H1 (cell line): ENCODE results near the gene TCF7. TPM values are rescaled to one million over a fixed set of nuclear protein-coding genes. Genes with fewer than 3 reads are reported as not detected.
A peak's percentile ranks its signal among the peaks of the same experiment; 100 is the strongest.

Experiments
- CTCF ChIA-PET: fragments of 300-600 bp; sonication (Branson Sonifier 250); formaldehyde crosslinking; loops from one replicate; lab custom pipeline; 2021; ENCODE audit not compliant: partially characterized antibody; lab: Charles Lee
- POLR2A ChIA-PET: fragments of 300-600 bp; sonication (Branson Sonifier 250); formaldehyde crosslinking; loops from one replicate; lab custom pipeline; 2021; ENCODE audit warnings: inconsistent platforms; ENCODE audit not compliant: partially characterized antibody; lab: Charles Lee
- DNase-seq, 2 experiments: peaks; one replicate each; pipeline versions ENCODE4 v3.0.0 to v3.0.0-alpha.2; 2010 to 2022; ENCODE audit warnings: low spot score in 2 of 2, low read depth in 1 of 2, mixed read lengths in 1 of 2
- FAIRE-seq: peaks from 2 replicates; lab custom pipeline; 2011; peaks lifted over from hg19 to GRCh38; lab: Jason Lieb, UNC
- H2AFZ ChIP-seq: 2 replicates; pipeline ENCODE4 v1.8.1; 2012; ENCODE audit warnings: low read length, inconsistent platforms
- H2AK5ac ChIP-seq: 2 replicates; pipeline ENCODE4 v1.6.1; 2013; ENCODE audit warnings: low read depth, low read length
- H2BK120ac ChIP-seq: replicated peaks from 2 replicates; pipeline ENCODE3; 2013; ENCODE audit warnings: low read depth, low read length, inconsistent platforms
- H2BK12ac ChIP-seq: 2 replicates; pipeline ENCODE4 v1.6.1; 2013; ENCODE audit warnings: low read depth, low read length
- H2BK15ac ChIP-seq: 2 replicates; pipeline ENCODE4 v1.6.1; 2013; ENCODE audit warnings: low read length
- H2BK20ac ChIP-seq: 2 replicates; pipeline ENCODE4 v1.6.1; 2013; ENCODE audit warnings: low read length
- H2BK5ac ChIP-seq: 2 replicates; pipeline ENCODE4 v1.6.1; 2013; ENCODE audit warnings: low read depth, low read length
- H3K14ac ChIP-seq: 2 replicates; pipeline ENCODE4 v1.6.1; 2013; ENCODE audit warnings: inconsistent platforms; ENCODE audit not compliant: insufficient read length
- H3K18ac ChIP-seq: 2 replicates; pipeline ENCODE4 v1.6.1; 2013; ENCODE audit warnings: low read length; ENCODE audit errors: extremely low read depth
- H3K23ac ChIP-seq: 2 replicates; pipeline ENCODE4 v1.6.1; 2013; ENCODE audit warnings: inconsistent platforms; ENCODE audit not compliant: insufficient read length
- H3K23me2 ChIP-seq: 2 replicates; pipeline ENCODE4 v1.6.1; 2013; ENCODE audit warnings: low read depth, low read length
- H3K27ac ChIP-seq: 2 replicates; pipeline ENCODE4 v1.6.1; 2011; ENCODE audit warnings: low read depth, low read length, inconsistent platforms
- H3K27me3 ChIP-seq, 4 experiments: replicated peaks in 1 of 4; 1 replicate in 1 of 4; 2 replicates in 3 of 4; pipeline versions ENCODE4 v1.6.1 to v1.8.1; 2011 to 2013; ENCODE audit warnings: low read length in 3 of 4, mild to moderate bottlenecking in 3 of 4, inconsistent platforms in 2 of 4, mixed read lengths in 2 of 4, moderate library complexity in 1 of 4; ENCODE audit not compliant: control insufficient read depth in 3 of 4, insufficient read depth in 3 of 4; ENCODE audit errors: extremely low read depth in 1 of 4
- H3K36me3 ChIP-seq, 4 experiments: 2 replicates each; pipeline versions ENCODE4 v1.6.1 to v1.8.1; 2011 to 2013; ENCODE audit warnings: mild to moderate bottlenecking in 4 of 4, low read length in 3 of 4, moderate library complexity in 2 of 4, control low read depth in 1 of 4, inconsistent platforms in 1 of 4; ENCODE audit not compliant: insufficient read depth in 4 of 4, control insufficient read depth in 2 of 4
- H3K4ac ChIP-seq: replicated peaks from 2 replicates; pipeline ENCODE3; 2013; ENCODE audit warnings: low read length, low read depth, mixed read lengths, inconsistent platforms; ENCODE audit not compliant: insufficient read length
- H3K4me1 ChIP-seq, 4 experiments: replicated peaks in 1 of 4; 1 replicate in 1 of 4; 2 replicates in 3 of 4; pipeline versions ENCODE4 v1.6.1 to v1.8.1; 2011 to 2013; ENCODE audit warnings: low read length in 3 of 4, inconsistent platforms in 2 of 4, mixed read lengths in 1 of 4; ENCODE audit not compliant: insufficient read depth in 4 of 4, control insufficient read depth in 3 of 4
- H3K4me2 ChIP-seq, 2 experiments: 2 replicates each; pipeline versions ENCODE4 v1.6.1 to v1.8.1; 2011 to 2013; ENCODE audit warnings: low read depth in 2 of 2, low read length in 2 of 2, control low read depth in 1 of 2, inconsistent platforms in 1 of 2, mild to moderate bottlenecking in 1 of 2; ENCODE audit not compliant: insufficient read depth in 1 of 2
- H3K4me3 ChIP-seq, 4 experiments: fragments of 200-600, 300-600 bp in 1 of 4; sonication (generic), shearing (Covaris generic), sonication (Bioruptor Twin) in 1 of 4; 2 replicates each; pipeline versions ENCODE4 v1.5.1 to v1.8.1; 2011 to 2016; ENCODE audit warnings: low read length in 4 of 4, low read depth in 3 of 4, control low read depth in 2 of 4, inconsistent platforms in 2 of 4, mild to moderate bottlenecking in 2 of 4, mixed read lengths in 1 of 4, moderate library complexity in 1 of 4; ENCODE audit not compliant: insufficient read depth in 2 of 4; ENCODE audit errors: extremely low read depth in 1 of 4
- H3K56ac ChIP-seq: replicated peaks from 2 replicates; pipeline ENCODE3; 2013; ENCODE audit warnings: low read depth, mild to moderate bottlenecking, mixed read lengths, low read length, inconsistent platforms; ENCODE audit not compliant: insufficient read length
- H3K79me1 ChIP-seq: 2 replicates; pipeline ENCODE4 v1.6.1; 2013; ENCODE audit warnings: low read depth, low read length, control low read depth
- H3K79me2 ChIP-seq, 2 experiments: 2 replicates each; pipeline versions ENCODE4 v1.6.1 to v1.8.1; 2012 to 2013; ENCODE audit warnings: low read length in 2 of 2, mild to moderate bottlenecking in 2 of 2, inconsistent platforms in 1 of 2; ENCODE audit not compliant: insufficient read depth in 2 of 2, control insufficient read depth in 1 of 2
- H3K9ac ChIP-seq, 4 experiments: replicated peaks in 1 of 4; 1 replicate in 1 of 4; 2 replicates in 3 of 4; pipeline versions ENCODE4 v1.6.1 to v1.8.1; 2011 to 2013; ENCODE audit warnings: low read depth in 3 of 4, low read length in 3 of 4, control low read depth in 2 of 4, mild to moderate bottlenecking in 2 of 4, moderate library complexity in 2 of 4, inconsistent platforms in 1 of 4; ENCODE audit errors: extremely low read depth in 1 of 4
- H3K9me3 ChIP-seq, 2 experiments: 2 replicates each; pipeline versions ENCODE4 v1.6.1 to v1.8.1; 2012 to 2013; ENCODE audit warnings: mild to moderate bottlenecking in 2 of 2, moderate library complexity in 2 of 2, control low read depth in 1 of 2, inconsistent platforms in 1 of 2, low read depth in 1 of 2, low read length in 1 of 2, mixed read lengths in 1 of 2; ENCODE audit not compliant: insufficient read depth in 2 of 2
- H4K20me1 ChIP-seq, 2 experiments: replicated peaks in 1 of 2; 2 replicates each; pipeline versions ENCODE3 to v1.8.1; 2011 to 2013; ENCODE audit warnings: inconsistent platforms in 2 of 2, low read length in 2 of 2, mild to moderate bottlenecking in 1 of 2; ENCODE audit not compliant: insufficient read depth in 2 of 2, control insufficient read depth in 1 of 2
- H4K5ac ChIP-seq: 2 replicates; pipeline ENCODE4 v1.6.1; 2013; ENCODE audit warnings: low read length, low read depth, mixed read lengths, inconsistent platforms; ENCODE audit not compliant: insufficient read length
- H4K8ac ChIP-seq: 2 replicates; pipeline ENCODE4 v1.8.0; 2013; ENCODE audit warnings: mild to moderate bottlenecking, moderate library complexity, low read length, inconsistent platforms; ENCODE audit not compliant: insufficient read depth; ENCODE audit errors: extremely low read depth
- H4K91ac ChIP-seq: replicated peaks from 2 replicates; pipeline ENCODE3; 2013; ENCODE audit warnings: low read length, mixed read lengths, inconsistent platforms; ENCODE audit not compliant: insufficient read length
- BACH1 ChIP-seq: IDR thresholded peaks from 2 replicates; pipeline ENCODE4 v1.6.1; 2012; ENCODE audit warnings: low read length, improper control_type of control experiment
- CHD1 ChIP-seq: IDR thresholded peaks from 2 replicates; pipeline ENCODE4 v1.6.1; 2012; ENCODE audit warnings: low read depth, low read length, improper control_type of control experiment
- CTBP2 ChIP-seq: IDR thresholded peaks from 2 replicates; pipeline ENCODE4 v1.7.0; 2011; ENCODE audit warnings: borderline replicate concordance, mild to moderate bottlenecking, moderate library complexity, mixed read lengths, low read length; ENCODE audit not compliant: insufficient read depth, insufficient read length
- CTCF ChIP-seq, 3 experiments: IDR thresholded peaks; 1 replicate in 2 of 3; 2 replicates in 1 of 3; pipeline versions ENCODE4 v1.5.1 to v1.6.1; 2011; ENCODE audit warnings: low read length in 3 of 3, mild to moderate bottlenecking in 3 of 3, inconsistent platforms in 2 of 3, low read depth in 1 of 3, moderate library complexity in 1 of 3; ENCODE audit not compliant: insufficient read depth in 1 of 3; ENCODE audit errors: control extremely low read depth in 1 of 3
- EP300 ChIP-seq, 2 experiments: IDR thresholded peaks; 1 replicate in 1 of 2; 2 replicates in 1 of 2; pipeline ENCODE4 v1.6.1; 2011 to 2012; ENCODE audit warnings: low read depth in 2 of 2, low read length in 2 of 2, mild to moderate bottlenecking in 2 of 2, borderline replicate concordance in 1 of 2, inconsistent platforms in 1 of 2, moderate library complexity in 1 of 2
- GABPA ChIP-seq: IDR thresholded peaks from 2 replicates; pipeline ENCODE4 v1.6.1; 2011; ENCODE audit warnings: mild to moderate bottlenecking, low read length, moderate library complexity, borderline replicate concordance; ENCODE audit not compliant: insufficient read depth
- POLR2A ChIP-seq, 2 experiments: IDR thresholded peaks; 1 replicate in 1 of 2; 2 replicates in 1 of 2; pipeline ENCODE4 v1.6.1; 2011; ENCODE audit warnings: low read depth in 2 of 2, low read length in 2 of 2, mild to moderate bottlenecking in 2 of 2; ENCODE audit errors: control extremely low read depth in 1 of 2
- SAP30 ChIP-seq: fragments of 300-600 bp; sonication (generic); IDR thresholded peaks from 2 replicates; pipeline ENCODE4 v1.7.1; 2012; ENCODE audit warnings: low read length, moderate library complexity, mild to moderate bottlenecking, inconsistent platforms; ENCODE audit not compliant: insufficient read depth, insufficient replicate concordance
- SP1 ChIP-seq: IDR thresholded peaks from 2 replicates; pipeline ENCODE4 v1.6.1; 2011; ENCODE audit warnings: low read depth, low read length
- TBP ChIP-seq: IDR thresholded peaks from 2 replicates; pipeline ENCODE4 v1.6.1; 2011; ENCODE audit warnings: low read depth, low read length, improper control_type of control experiment
- TCF12 ChIP-seq: IDR thresholded peaks from 2 replicates; pipeline ENCODE4 v1.6.1; 2011; ENCODE audit warnings: low read depth, mild to moderate bottlenecking, low read length
- YY1 ChIP-seq: IDR thresholded peaks from 2 replicates; pipeline ENCODE4 v1.6.1; 2011; ENCODE audit warnings: low read depth, mild to moderate bottlenecking, low read length
- WGBS, 2 experiments: shearing (Covaris generic) in 1 of 2; methylation state at CpG; one replicate each; pipeline versions ENCODE4 v1.1.6 to v1.1.7; 2013 to 2015; ENCODE audit warnings: low lambda C conversion rate in 2 of 2, mixed read lengths in 2 of 2, inconsistent platforms in 1 of 2, low coverage in 1 of 2, missing lambda C conversion rate in 1 of 2; ENCODE audit not compliant: insufficient replicate concordance in 2 of 2, insufficient coverage in 1 of 2, insufficient read length in 1 of 2; ENCODE audit errors: extremely low coverage in 1 of 2, missing lambda C conversion rate in 1 of 2; 5-methylcytosine and 5-hydroxymethylcytosine counted together
- polyA plus RNA-seq, 7 experiments: library from polyadenylated mRNA; depleted of rRNA in 3 of 7; stranded (reverse) in 5 of 7; unstranded in 2 of 7; fragments of >200 nt in 5 of 7; fragments of 200-250 nt in 2 of 7; gene quantifications; 1 replicate in 5 of 7; 2 replicates in 1 of 7; 4 replicates in 1 of 7; pipeline versions ENCODE4 v1.2.1 to v1.2.3, GENCODE V29; 2011 to 2013; ENCODE audit warnings: missing spikeins in 2 of 7, mixed read lengths in 2 of 7
- total RNA-seq: library from RNA; stranded (reverse); fragmentation: NEBNext Ultra II Directional; extraction: Animal tissue kit (Norgen Biotek cat#: 25700); gene quantifications from 2 replicates; pipeline ENCODE4 v1.2.1, GENCODE V29; 2021

Gene TCF7
- total and polyA plus RNA-seq, 2 of the 8 experiments (the other 6 are each of a cell fraction or from before 2014, with no cell fraction given): 4.7 to 8.5 TPM

- 90% methylated on average over 9 of the region's 9 CpGs; no CpG with 5 or more reads in 1 of the 2 experiments for WGBS, 2 experiments
- 0 out of 2 replicates have a peak overlapping the region, but pooled peaks have one; percentile 61 for H2BK15ac ChIP-seq
- no peak overlapping the region for H2BK12ac ChIP-seq
- H3K79me1 ChIP-seq: no peaks in the 10 kb centered on the region
- no peaks in the 10 kb centered on the region for H3K36me3 ChIP-seq
- H4K8ac ChIP-seq: no peak overlapping the region
- H3K27me3 ChIP-seq: peaks cover 1 to 19% (median 15%) of the 10 kb centered on the region in 4 experiments; a peak in 6 of 7 replicates
- H3K4ac ChIP-seq: no peak overlapping the region
- H3K23me2 ChIP-seq: no peaks in the 10 kb centered on the region
- no peak overlapping the region for H3K14ac ChIP-seq
- CTCF ChIA-PET: interaction anchor here (0.9 to 7.8 kb wide), 4 partner anchors 9 to 30 kb away, joined by 3 to 84 read pairs (median 4); partner anchors contain the start of gene TCF7
- DNase-seq (no peak), FAIRE-seq (no peak)
- H3K56ac ChIP-seq: no peak overlapping the region
- H2BK120ac ChIP-seq: no peak overlapping the region
- H2AFZ ChIP-seq: no peak overlapping the region
- no peak overlapping the region for H4K5ac ChIP-seq
- H3K4me1 ChIP-seq: peaks cover 6 to 31% (median 23%) of the 10 kb centered on the region in 4 experiments
- no peak overlapping the region for H3K4me2 ChIP-seq
- POLR2A ChIA-PET: no interaction called here
- H4K20me1 ChIP-seq: no peaks in the 10 kb centered on the region
- H3K18ac ChIP-seq: no peak overlapping the region
- 0 out of 2 replicates have a peak overlapping the region, but pooled peaks have one; percentile 18 for H2BK20ac ChIP-seq
- H2BK5ac ChIP-seq: no peak overlapping the region
- no peak overlapping the region for H3K9ac ChIP-seq
- H3K4me3 ChIP-seq: no peak overlapping the region
- H4K91ac ChIP-seq: no peak overlapping the region
- H3K79me2 ChIP-seq: no peaks in the 10 kb centered on the region
- H3K9me3 ChIP-seq: no peaks in the 10 kb centered on the region
- no peak overlapping the region for H3K27ac ChIP-seq
- no peak overlapping the region for H3K23ac ChIP-seq
- H2AK5ac ChIP-seq: no peak overlapping the region
- no peak for TF ChIP-seq POLR2A (IDR thresholded peaks at IDR 0.05; ENCODE audit: control extremely low read depth in 1 of 2, low read depth in 2 of 2, low read length in 2 of 2)
- TF ChIP-seq SP1: no peak
- no peak for TF ChIP-seq CTCF (IDR thresholded peaks at IDR 0.05; ENCODE audit: control extremely low read depth in 1 of 3, insufficient read depth in 1 of 3, low read depth in 1 of 3, low read length in 3 of 3)
- no peak for TF ChIP-seq CHD1
- TF ChIP-seq GABPA: no peak
- no peak for TF ChIP-seq TBP
- TF ChIP-seq SAP30: no peak
- no peak for TF ChIP-seq CTBP2
- no peak for TF ChIP-seq YY1
- no peak for TF ChIP-seq TCF12
- no peak for TF ChIP-seq EP300 (IDR thresholded peaks at IDR 0.05; ENCODE audit: borderline replicate concordance in 1 of 2, low read depth in 2 of 2, low read length in 2 of 2)
- TF ChIP-seq BACH1: no peak
Observed at GRCh38 chr5:134103397-134103796, 11.1 kb upstream of the TCF7 start.
